AML-193 (cell line): ENCODE results near the gene SLITRK5.

ENCODE experiments used
- DNase-seq, 2 experiments: peaks; one replicate each; lab custom pipeline; 2025; lab: John Stamatoyannopoulos, UW

The SLITRK5 gene

DNA sequence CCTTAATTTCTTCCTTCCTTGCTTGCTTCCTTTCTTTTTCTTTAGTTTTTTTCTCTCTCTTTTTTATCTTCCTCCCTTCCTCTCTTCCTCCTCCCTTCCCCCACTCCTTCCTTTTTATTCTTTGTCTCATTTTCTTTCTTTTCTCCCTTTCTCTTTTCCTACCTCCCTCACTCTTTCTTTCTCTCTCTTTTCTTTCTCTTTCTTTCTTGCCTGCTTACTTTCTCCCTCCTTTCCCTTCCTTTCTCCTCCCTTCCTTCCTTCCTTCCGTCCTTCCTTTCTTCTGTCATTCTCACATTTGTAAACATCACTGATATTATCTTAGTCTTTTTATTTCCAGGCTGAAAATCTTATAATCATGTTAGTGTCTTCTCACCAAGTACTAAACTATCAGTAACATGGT is 38.8 kb downstream of the SLITRK5 start:
- DNase-seq, result no peak

DNA sequence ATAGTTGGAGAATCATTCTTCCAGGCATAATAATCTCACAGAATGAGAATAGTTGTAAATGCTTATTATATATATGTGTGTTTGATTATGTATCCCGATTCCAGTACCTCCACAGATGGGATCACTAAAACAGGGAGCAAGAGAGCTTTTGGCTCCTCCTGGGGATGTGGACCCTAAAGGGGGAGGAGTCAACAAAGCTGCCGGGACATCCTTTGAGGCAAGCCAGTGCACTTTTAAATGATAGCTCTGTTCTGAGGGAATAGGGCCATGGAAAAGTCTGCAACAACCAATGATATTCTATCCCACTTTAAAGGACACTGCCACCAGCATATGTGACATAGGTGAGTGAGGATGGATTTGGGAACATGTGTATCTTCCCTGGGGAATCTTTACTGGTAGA is 40.8 kb downstream of the SLITRK5 start:
- no peak for DNase-seq
